Glutamatergic neuron (in vitro differentiated cells): ENCODE data around the gene CCL19. TPM values are rescaled to one million over a fixed set of nuclear protein-coding genes. Genes with fewer than 3 reads are reported as not detected.

Experiments used
- DNase-seq: peaks from one replicate; pipeline ENCODE4 v3.0.0; 2022
- H3K27ac Mint-ChIP-seq: one replicate; pipeline ENCODE4 v1.8.0; 2020; ENCODE audit warnings: mild to moderate bottlenecking, mixed read lengths, inconsistent platforms; ENCODE audit not compliant: unreplicated experiment
- H3K27me3 Mint-ChIP-seq: one replicate; pipeline ENCODE4 v1.8.0; 2020; ENCODE audit warnings: mild to moderate bottlenecking, moderate library complexity, mixed read lengths, inconsistent platforms; ENCODE audit not compliant: unreplicated experiment
- H3K36me3 Mint-ChIP-seq: one replicate; pipeline ENCODE4 v1.8.0; 2020; ENCODE audit warnings: mild to moderate bottlenecking, mixed read lengths, inconsistent platforms; ENCODE audit not compliant: unreplicated experiment
- H3K4me1 Mint-ChIP-seq: one replicate; pipeline ENCODE4 v1.8.0; 2020; ENCODE audit warnings: mild to moderate bottlenecking, low read depth, mixed read lengths, inconsistent platforms; ENCODE audit not compliant: unreplicated experiment
- H3K4me3 Mint-ChIP-seq: one replicate; pipeline ENCODE4 v1.8.0; 2020; ENCODE audit warnings: mild to moderate bottlenecking, mixed read lengths, inconsistent platforms; ENCODE audit not compliant: unreplicated experiment
- H3K9me3 Mint-ChIP-seq: one replicate; pipeline ENCODE4 v1.8.0; 2020; ENCODE audit warnings: mild to moderate bottlenecking, moderate library complexity, mixed read lengths, inconsistent platforms; ENCODE audit not compliant: unreplicated experiment
- CTCF ChIP-seq: fragments of 200-600 bp; sonication (generic); IDR thresholded peaks from one replicate; pipeline ENCODE4 v1.5.0; 2021; ENCODE audit not compliant: partially characterized antibody, unreplicated experiment
- total RNA-seq: library from RNA; stranded (reverse); fragmentation: NEBNext Ultra II Directional; extraction: Animal tissue kit (Norgen Biotek cat#: 25700); gene quantifications from one replicate; pipeline ENCODE4 v1.2.1, GENCODE V29; 2021; ENCODE audit not compliant: unreplicated experiment

The CCL19 gene
- total RNA-seq, 1 donor from 2014 or later = not detected

- DNase-seq = no peak
- peaks cover 8% of the 10 kb centered on the region for H3K36me3 Mint-ChIP-seq
- peaks cover 28% of the 10 kb centered on the region for H3K4me1 Mint-ChIP-seq
- H3K27me3 Mint-ChIP-seq = peaks cover 7% of the 10 kb centered on the region
- H3K27ac Mint-ChIP-seq = peak overlapping the region; percentile 48
- TF ChIP-seq CTCF = no peak
- H3K9me3 Mint-ChIP-seq = peaks cover 7% of the 10 kb centered on the region
- peak overlapping the region; percentile 77 for H3K4me3 Mint-ChIP-seq
Measured at GRCh38 chr9:34652602-34653000, 38.5 kb downstream of the CCL19 start.

- H3K27me3 Mint-ChIP-seq = peaks cover 7% of the 10 kb centered on the region
- peak; percentile 64 for DNase-seq
- peaks cover 31% of the 10 kb centered on the region for H3K4me1 Mint-ChIP-seq
- peak within 1 kb of the TSS; percentile 48 for H3K27ac Mint-ChIP-seq
- TF ChIP-seq CTCF = no peak
- H3K4me3 Mint-ChIP-seq = peak within 1 kb of the TSS; percentile 77
- peaks cover 8% of the 10 kb centered on the region for H3K36me3 Mint-ChIP-seq
- H3K9me3 Mint-ChIP-seq = peaks cover 8% of the 10 kb centered on the region
Measured at GRCh38 chr9:34651876-34652601, 39.0 kb downstream of the CCL19 start, which contains the start of gene IL11RA. Gene IL11RA, plus strand, starts transcription at chr9:34652185. Its CDS starts 3,033 bp downstream, at chr9:34655218.

GRCh38 chr9:34651321-34651720, 39.8 kb downstream of the CCL19 start:
- H3K27ac Mint-ChIP-seq = peak overlapping the region; percentile 46
- peaks cover 8% of the 10 kb centered on the region for H3K9me3 Mint-ChIP-seq
- TF ChIP-seq CTCF = no peak
- H3K27me3 Mint-ChIP-seq = peaks cover 7% of the 10 kb centered on the region
- H3K4me1 Mint-ChIP-seq = peaks cover 27% of the 10 kb centered on the region
- DNase-seq = no peak
- peak overlapping the region; percentile 77 for H3K4me3 Mint-ChIP-seq
- peaks cover 8% of the 10 kb centered on the region for H3K36me3 Mint-ChIP-seq

- no peak for DNase-seq
- no peak overlapping the region for H3K4me3 Mint-ChIP-seq
- peaks cover 28% of the 10 kb centered on the region for H3K4me1 Mint-ChIP-seq
- peaks cover 8% of the 10 kb centered on the region for H3K36me3 Mint-ChIP-seq
- H3K27me3 Mint-ChIP-seq = peaks cover 8% of the 10 kb centered on the region
- TF ChIP-seq CTCF = no peak
- no peak overlapping the region for H3K27ac Mint-ChIP-seq
- H3K9me3 Mint-ChIP-seq = peaks cover 6% of the 10 kb centered on the region
Measured at GRCh38 chr9:34650816-34651215, 40.3 kb downstream of the CCL19 start.

- H3K27me3 Mint-ChIP-seq = peaks cover 10% of the 10 kb centered on the region
- H3K4me3 Mint-ChIP-seq = peak overlapping the region; percentile 52
- peaks cover 6% of the 10 kb centered on the region for H3K9me3 Mint-ChIP-seq
- TF ChIP-seq CTCF = no peak
- H3K27ac Mint-ChIP-seq = no peak overlapping the region
- peaks cover 23% of the 10 kb centered on the region for H3K4me1 Mint-ChIP-seq
- no peak for DNase-seq
- peaks cover 8% of the 10 kb centered on the region for H3K36me3 Mint-ChIP-seq
Measured at GRCh38 chr9:34648673-34649072, 42.4 kb downstream of the CCL19 start.
